Skin of body (tissue), 2 donors: ENCODE results near the gene POLD1. TPM values are rescaled to one million over a fixed set of nuclear protein-coding genes. Genes with fewer than 3 reads are reported as not detected.
A peak's percentile ranks its signal among the peaks of the same experiment; 100 is the strongest.
"Not testable (repeated sequence)": the region's sequence is repeated elsewhere in the genome, so short reads cannot be mapped to it uniquely, and the experiment has no call there.

Experiments
- DNase-seq: peaks from one replicate; lab custom pipeline; 2025; lab: John Stamatoyannopoulos, UW
- total RNA-seq: library from RNA; depleted of rRNA; stranded (reverse); fragments of >200 nt; gene quantifications from one replicate; pipeline ENCODE4 v1.2.3, GENCODE V29; 2014

POLD1 gene
- total RNA-seq, 1 donor from 2014 or later, result 16.0 TPM

- DNase-seq, result no peak
Measured at GRCh38 chr19:50435627-50436026, 51.5 kb downstream of the POLD1 start.

GRCh38 chr19:50437862-50438449, 53.8 kb downstream of the POLD1 start:
- DNase-seq, result no peak

DNA sequence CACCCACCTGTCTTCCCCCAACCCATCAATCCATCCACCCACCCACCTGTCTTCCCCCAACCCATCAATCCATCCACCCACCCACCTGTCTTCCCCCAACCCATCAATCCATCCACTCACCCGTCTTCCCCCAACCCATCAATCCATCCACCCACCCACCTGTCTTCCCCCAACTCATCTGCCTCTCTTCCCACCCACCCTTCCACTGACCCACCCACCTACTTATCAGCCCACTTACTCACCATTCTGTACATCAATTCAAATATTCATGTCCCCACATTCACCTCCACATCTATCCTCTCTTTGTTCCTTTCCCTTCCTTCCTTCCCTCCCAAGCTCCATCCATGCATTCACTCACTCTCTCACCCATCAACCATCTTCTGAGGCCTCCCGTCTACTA, 55.0 kb downstream of the POLD1 start:
- DNase-seq, result not testable (repeated sequence)

DNA sequence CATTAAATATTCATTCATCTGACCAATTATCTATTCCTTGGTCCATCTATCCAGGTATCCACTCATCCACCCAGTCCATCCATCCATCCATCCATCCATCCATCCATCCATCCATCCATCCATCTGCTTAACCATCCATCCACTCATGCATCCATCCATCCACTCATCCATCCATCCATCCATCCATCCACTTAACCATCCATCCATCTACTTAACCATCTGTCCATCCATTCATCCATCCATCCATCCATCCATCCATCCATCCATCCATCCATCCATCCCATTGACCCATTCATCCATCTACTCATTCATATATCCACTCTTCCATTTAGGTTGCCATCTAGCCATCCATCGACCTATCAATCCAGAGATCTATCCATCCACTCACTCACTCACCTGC, 59.9 kb downstream of the POLD1 start:
- DNase-seq, result no peak

- no peak for DNase-seq
Measured at GRCh38 chr19:50447053-50447452, 62.9 kb downstream of the POLD1 start.

GRCh38 chr19:50447750-50448149, 63.6 kb downstream of the POLD1 start:
- DNase-seq, result no peak

GRCh38 chr19:50449236-50449899, 65.2 kb downstream of the POLD1 start:
- no peak for DNase-seq

GRCh38 chr19:50450369-50451222, 66.4 kb downstream of the POLD1 start:
- no peak for DNase-seq

DNA sequence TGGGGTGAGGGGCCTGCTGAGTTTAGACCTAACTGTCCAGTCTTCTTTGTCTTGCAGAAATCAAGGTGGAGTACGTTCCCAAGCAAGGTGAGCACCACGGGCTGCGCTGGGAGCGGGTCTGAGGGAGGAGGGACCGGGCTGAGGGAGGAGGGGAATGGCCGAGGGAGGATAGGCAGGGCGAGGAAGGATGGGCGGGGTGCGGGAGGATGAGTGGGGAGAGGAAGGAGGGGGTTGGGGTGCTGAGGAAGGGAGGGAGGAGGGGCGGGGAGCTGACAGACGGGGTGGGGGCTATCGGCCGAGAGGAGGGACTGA, 67.0 kb downstream of the POLD1 start:
- DNase-seq, result no peak

DNA sequence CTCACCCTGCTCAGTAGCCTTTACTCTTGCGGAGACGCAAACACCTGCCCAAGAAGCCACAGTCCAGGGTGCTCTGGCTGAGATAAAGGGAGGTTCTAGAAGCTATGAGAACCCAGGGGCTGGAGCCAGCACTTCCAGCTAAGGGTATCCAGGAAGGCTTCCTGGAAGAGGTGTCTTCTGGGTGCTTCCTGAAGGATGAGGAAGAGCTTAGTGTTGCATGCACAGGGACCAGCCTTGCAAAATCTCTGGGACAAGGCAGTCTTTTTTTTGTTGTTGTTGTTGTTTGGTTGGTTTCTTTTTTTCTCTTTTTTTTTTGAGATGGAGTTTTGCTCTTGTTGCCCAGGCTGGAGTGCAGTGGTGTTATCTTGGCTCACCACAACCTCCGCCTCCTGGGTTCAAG, 69.1 kb downstream of the POLD1 start:
- no peak for DNase-seq

- no peak for DNase-seq
Measured at GRCh38 chr19:50455992-50456391, 71.8 kb downstream of the POLD1 start.

- DNase-seq, result no peak
Measured at GRCh38 chr19:50457300-50457699, 73.2 kb downstream of the POLD1 start.

DNA sequence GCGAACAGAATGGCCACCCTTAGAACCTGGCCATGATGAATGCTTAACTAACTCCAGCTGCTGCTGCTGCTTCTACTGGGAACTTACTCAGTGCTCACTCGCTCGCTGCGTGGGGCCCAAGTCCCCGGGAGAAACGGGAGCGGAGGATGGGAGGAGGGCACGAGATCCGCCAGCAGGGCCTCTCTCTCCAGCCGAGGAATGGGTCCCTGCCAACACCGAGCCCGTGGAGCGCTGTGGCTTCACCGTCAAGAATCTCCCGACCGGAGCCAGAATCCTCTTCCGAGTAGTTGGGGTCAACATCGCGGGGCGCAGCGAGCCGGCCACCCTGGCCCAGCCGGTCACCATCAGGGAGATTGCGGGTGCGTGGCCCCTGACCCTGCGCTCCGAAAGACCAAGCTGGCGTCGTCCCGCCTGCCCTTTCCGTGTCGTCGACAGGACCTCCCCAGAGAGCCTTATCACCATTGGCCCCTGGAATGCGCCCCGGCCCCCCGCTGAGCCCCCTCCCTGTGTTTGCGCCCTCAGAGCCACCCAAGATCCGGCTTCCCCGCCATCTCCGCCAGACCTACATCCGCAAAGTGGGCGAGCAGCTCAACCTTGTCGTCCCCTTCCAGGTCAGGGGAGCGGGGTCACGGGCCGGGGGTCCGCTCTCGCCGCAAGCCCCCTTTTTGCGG, 74.4 kb downstream of the POLD1 start:
- no peak for DNase-seq

GRCh38 chr19:50459067-50459456, 74.9 kb downstream of the POLD1 start:
- DNase-seq, result no peak

DNA sequence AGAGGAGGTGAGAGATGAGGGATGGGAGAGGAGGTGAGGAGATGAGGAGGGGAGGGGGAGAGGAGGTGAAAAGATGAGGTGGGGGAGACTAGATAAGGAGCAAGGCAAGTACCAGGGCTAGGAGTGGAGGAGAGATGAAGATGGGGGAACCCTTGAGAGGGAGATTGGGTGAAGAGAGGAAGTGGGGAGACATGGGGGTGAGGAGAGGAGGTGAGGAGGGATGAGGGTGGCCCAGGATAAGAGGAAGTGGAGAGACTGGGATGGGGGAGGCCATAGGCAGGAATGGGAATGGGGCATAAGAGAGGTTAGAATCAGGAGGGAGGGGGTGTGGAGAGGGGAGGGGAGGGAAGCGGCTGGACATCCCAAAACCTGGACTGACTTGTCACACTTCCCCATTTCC, 75.5 kb downstream of the POLD1 start:
- DNase-seq, result no peak

- no peak for DNase-seq
Measured at GRCh38 chr19:50460161-50460765, 76.1 kb downstream of the POLD1 start.

DNA sequence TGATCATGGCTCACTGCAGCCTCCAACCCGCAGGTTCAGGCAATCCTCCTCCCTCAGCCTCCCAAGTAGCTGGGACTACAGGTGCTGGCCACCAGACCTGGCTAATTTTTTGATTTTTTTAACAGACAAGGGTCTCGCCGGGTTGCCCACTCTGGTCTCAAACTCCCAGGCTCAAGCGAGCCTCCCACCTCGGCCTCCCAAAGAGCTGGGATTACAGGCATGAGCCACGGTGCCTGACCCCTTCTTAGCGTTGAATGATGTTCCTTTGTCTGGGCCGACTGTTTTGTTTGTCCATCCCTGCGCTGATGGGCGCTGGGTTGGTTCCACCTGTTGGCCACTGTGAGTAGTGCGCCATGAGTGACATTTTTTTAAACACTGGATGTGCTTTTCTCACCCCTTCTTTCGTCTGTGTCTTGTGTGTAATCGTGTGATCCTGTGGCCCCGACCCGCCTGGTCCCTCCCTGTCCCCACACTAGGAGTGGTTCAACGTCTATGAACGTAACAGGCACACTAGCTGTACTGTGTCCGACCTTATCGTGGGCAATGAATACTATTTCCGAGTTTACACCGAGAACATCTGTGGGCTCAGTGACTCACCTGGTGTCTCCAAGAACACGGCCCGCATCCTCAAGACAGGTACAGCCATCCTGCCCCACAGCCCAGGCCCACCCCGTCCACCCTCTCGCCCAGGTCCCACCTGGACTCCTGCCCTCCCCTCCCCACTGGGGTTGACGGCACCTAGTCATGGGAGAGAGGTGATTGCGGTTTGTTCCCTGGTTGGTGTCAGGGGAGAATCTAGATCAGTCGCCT, 77.1 kb downstream of the POLD1 start:
- peak; percentile 11 for DNase-seq

DNA sequence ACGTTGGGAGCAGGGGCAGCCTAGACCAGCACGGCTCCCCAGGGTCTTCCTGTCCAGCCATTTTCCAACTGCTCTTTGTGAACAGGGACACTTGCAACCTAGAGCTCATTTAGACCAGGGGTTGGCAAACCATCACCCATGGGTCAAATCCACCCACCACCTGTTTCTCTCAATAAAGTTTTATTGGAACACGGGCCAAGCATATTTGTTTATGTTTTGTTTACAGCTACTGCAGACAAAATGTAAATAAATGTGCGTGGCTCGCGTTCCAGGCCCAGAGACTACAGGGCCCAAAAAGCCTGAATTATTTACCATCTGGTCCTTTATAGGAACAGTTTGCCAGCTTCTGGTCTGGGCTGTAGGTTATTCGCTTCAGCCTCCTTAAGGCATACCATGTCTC, 78.8 kb downstream of the POLD1 start:
- no peak for DNase-seq

- no peak for DNase-seq
Measured at GRCh38 chr19:50464348-50464747, 80.2 kb downstream of the POLD1 start.

GRCh38 chr19:50465000-50465399, 80.9 kb downstream of the POLD1 start:
- DNase-seq, result no peak
